Pancreas (tissue), 10 donors: ENCODE measurements around the gene PI4KA. TPM values are rescaled to one million over a fixed set of nuclear protein-coding genes. Genes with fewer than 3 reads are reported as not detected.

Source experiments
- ATAC-seq, 4 donors: fragments of 200-7000 bp; cut with Tn5 transposase; one replicate each; pipeline versions ENCODE4 v1.8.0 to v1.9.1; 2020; ENCODE audit warnings: mild to moderate bottlenecking in 4 of 4, moderate library complexity in 4 of 4
- DNase-seq, 6 donors: peaks; one replicate each; pipeline ENCODE4 v3.0.0-alpha.2; 2020
- FAIRE-seq: peaks from 2 replicates; lab custom pipeline; 2012; peaks lifted over from hg19 to GRCh38; lab: Jason Lieb, UNC
- H3K27ac ChIP-seq, 4 donors: fragments of 200-600 bp; sonication (generic); 1 replicate in 3 of 4; 2 replicates in 1 of 4; pipeline versions ENCODE4 v1.5.0 to v1.8.0; 2020
- H3K27me3 ChIP-seq, 4 donors: fragments of 200-600 bp; one replicate each; pipeline ENCODE4 v1.8.0; 2021
- H3K36me3 ChIP-seq, 3 donors: fragments of 200-600 bp; sonication (generic) in 1 of 3; one replicate each; pipeline versions ENCODE4 v1.5.0 to v1.8.0; 2020 to 2021
- H3K4me1 ChIP-seq, 3 donors: fragments of 200-600 bp; one replicate each; pipeline ENCODE4 v1.8.0; 2021
- H3K4me3 ChIP-seq, 4 donors: fragments of 200-600 bp; sonication (generic) in 2 of 4; one replicate each; pipeline versions ENCODE4 v1.5.0 to v1.8.0; 2020 to 2021
- H3K9me3 ChIP-seq, 4 donors: fragments of 200-600 bp; one replicate each; pipeline ENCODE4 v1.8.0; 2021
- CTCF ChIP-seq, 4 donors: fragments of 200-600 bp; sonication (generic) in 3 of 4; IDR thresholded peaks; one replicate each; pipeline versions ENCODE4 v1.5.0 to v1.8.0; 2021; ENCODE audit warnings: antibody characterized with exemption in 4 of 4
- WGBS, 2 donors: extraction: QIAGEN DNeasy Blood & Tissue Kit; methylation state at CpG; one replicate each; pipeline ENCODE4 v1.1.7; 2013; 5-methylcytosine and 5-hydroxymethylcytosine counted together
- intact Hi-C, 3 donors: fragments of 100-400 bp; cut with DNase I; formaldehyde crosslinking; loops; one replicate each; pipeline versions ENCODE4 v1.11.1 to v1.14.2; 2022
- polyA plus RNA-seq, 2 donors: library from polyadenylated mRNA; stranded (reverse); fragments of 200-250 nt; gene quantifications; one replicate each; pipeline ENCODE4 v1.2.3, GENCODE V29; 2013
- total RNA-seq, 6 donors: library from RNA; stranded (reverse); fragmentation: NEBNext Ultra II Directional in 4 of 6; extraction: Animal tissue kit (Norgen Biotek cat#: 25700) in 4 of 6; gene quantifications; one replicate each; pipeline versions ENCODE4 v1.2.1 to v1.2.4, GENCODE V29; 2021 to 2023
- donor health status: healthy with polysubstance abuse.
- donor health status: DM: no; HTN: no; CAD: no; lungs with moderate emphysema.
- donor health status: DM: no; HTN: no; CAD: no.
- donor health status: control.
- donor health status: control.
- donor health status: Bipolar disorder and iron deficiency.
- donor health status: DM: yes; HTN: yes; CAD: no.
- donor health status: DM: no; HTN: no; CAD: no.
- donor health status: DM: no; HTN: no; CAD: no.
- donor health status: DM: yes; HTN: yes; CAD: no.

PI4KA gene
- total and polyA plus RNA-seq, 8 donors = 23.6 to 46.6 (median 32.0) TPM

DNA sequence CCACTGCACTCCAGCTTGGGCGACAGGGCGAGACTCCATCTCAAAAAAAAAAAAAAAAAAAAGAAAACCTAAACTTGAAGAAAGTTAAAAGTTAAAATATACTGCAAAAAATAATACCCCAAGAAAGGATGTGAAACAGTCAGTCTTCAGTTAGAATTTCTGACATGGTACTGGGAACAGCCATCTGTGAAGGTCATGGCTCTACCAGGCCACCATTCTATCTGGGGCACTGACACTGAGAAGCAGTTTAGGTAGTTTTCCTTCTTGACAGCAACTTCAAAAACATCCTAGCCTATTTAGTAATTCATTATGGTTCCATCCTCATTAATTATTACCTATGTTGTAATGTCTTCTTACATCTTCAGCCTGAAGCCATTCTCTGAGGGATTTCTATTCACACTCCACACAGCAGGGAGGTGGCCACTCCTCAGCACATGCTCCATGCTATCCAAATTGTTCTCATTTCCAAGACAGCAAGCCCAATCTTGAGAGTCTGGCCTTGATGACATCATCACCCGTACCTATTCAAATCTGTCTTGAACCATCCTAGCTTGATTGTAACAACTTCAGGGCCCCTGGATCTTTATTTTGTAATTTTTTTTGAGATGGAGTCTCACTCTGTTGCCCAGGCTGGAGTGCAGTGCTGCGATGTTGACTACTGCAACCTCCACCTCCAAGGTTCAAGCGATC, 46.5 kb downstream of the PI4KA start:
- H3K36me3 ChIP-seq = peaks cover 0 to 23% (median 6%) of the 10 kb centered on the region in 3 donors
- FAIRE-seq = no peak

DNA sequence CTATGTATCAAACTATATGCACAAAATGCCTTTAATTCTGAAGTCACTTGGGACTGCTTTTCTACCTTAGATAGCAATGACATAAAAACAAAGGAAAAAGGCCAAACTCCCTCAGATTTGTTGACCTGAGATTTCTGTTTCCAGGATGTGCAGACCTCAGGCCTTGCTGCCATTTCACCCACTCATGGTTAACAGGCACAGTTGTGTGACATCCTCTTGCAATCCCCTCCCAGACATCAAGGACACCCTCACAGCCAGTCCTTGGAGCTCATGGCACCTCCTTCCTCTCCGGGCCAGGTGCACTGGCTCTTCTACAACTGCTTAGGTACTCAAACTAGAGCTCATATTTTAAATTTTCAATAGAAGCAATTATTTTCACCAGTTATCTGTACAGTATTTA, 47.4 kb downstream of the PI4KA start:
- Histone ChIP-seq H3K27ac (no peak overlapping the region), H3K4me1 (no peaks in the 10 kb centered on the region), H3K4me3 (no peak overlapping the region), H3K9me3 (no peaks in the 10 kb centered on the region), H3K27me3 (no peaks in the 10 kb centered on the region), H3K36me3 (peaks cover 0 to 28% (median 6%) of the 10 kb centered on the region in 3 donors)
- intact Hi-C loops = no loop called here
- DNase-seq = peak in 1 of 6 donors; percentile 13
- 75 to 89% methylated on average over 1 of the region's 1 CpG for WGBS, 2 donors
- no peak for FAIRE-seq
- ATAC-seq = no peak
- TF ChIP-seq CTCF (IDR thresholded peaks at IDR 0.05) = no peak

More for the DNA sequence above, 46.5 kb downstream of the PI4KA start:
- no peak for TF ChIP-seq CTCF (IDR thresholded peaks at IDR 0.05)
- Histone ChIP-seq H3K9me3 (no peaks in the 10 kb centered on the region), H3K27ac (no peak overlapping the region), H3K4me3 (no peak overlapping the region), H3K27me3 (no peaks in the 10 kb centered on the region), H3K4me1 (no peaks in the 10 kb centered on the region)
- WGBS, 2 donors = 99% methylated on average over 3 to 5 of the region's 5 CpGs
- intact Hi-C loops = no loop called here
- DNase-seq (no peak), ATAC-seq (no peak)

- H3K27ac ChIP-seq = no peak overlapping the region
- TF ChIP-seq CTCF (IDR thresholded peaks at IDR 0.05) = no peak
- H3K4me3 ChIP-seq = no peak overlapping the region
- H3K9me3 ChIP-seq = no peaks in the 10 kb centered on the region
- H3K27me3 ChIP-seq = no peaks in the 10 kb centered on the region
- intact Hi-C loops = no loop called here
- FAIRE-seq = no peak
- peak in 1 of 6 donors; percentile 9 for DNase-seq
- peaks cover 0 to 30% (median 6%) of the 10 kb centered on the region in 3 donors for H3K36me3 ChIP-seq
- no peaks in the 10 kb centered on the region for H3K4me1 ChIP-seq
- no peak for ATAC-seq
- WGBS, 2 donors = 90 to 91% methylated on average over 9 of the region's 9 CpGs
These were observed 48.0 kb downstream of the PI4KA start for GRCh38 chr22:20810645-20811044.

DNA sequence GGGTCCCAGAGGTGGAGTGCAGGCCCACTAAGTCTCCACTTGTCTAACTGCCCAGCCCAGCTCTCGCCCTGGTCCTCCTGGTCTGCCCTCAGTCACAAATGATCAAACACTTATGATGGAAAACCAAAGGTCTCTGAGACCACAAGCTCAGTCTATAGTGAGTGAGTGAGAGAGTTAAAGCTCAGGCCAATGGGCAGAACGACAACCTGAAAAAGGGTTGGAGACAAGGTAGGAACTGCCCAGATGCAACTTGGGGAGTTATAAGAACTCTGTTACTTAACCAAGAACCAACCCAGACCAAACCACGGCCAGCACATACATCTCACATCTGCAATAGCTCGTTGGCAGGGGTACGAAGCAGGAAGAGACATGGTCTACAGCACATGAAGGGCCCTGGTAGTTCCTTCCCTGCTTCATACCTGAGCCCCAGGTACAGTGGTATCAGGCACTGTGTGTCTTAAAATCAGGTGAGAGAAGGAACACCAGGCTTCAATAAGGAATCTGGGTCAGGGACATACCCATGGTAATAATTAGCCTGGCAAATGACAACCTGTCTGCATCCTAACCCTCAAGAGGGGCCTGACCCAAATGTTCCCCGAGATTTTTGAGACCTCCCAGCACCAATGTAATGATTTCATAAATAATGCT, 48.9 kb downstream of the PI4KA start:
- TF ChIP-seq CTCF (IDR thresholded peaks at IDR 0.05) = no peak
- WGBS, 2 donors = 91 to 97% methylated on average over 6 of the region's 6 CpGs
- no peaks in the 10 kb centered on the region for H3K4me1 ChIP-seq
- H3K27me3 ChIP-seq = no peaks in the 10 kb centered on the region
- intact Hi-C loops = no loop called here
- ATAC-seq (no peak), FAIRE-seq (no peak), DNase-seq (no peak)
- no peaks in the 10 kb centered on the region for H3K9me3 ChIP-seq
- no peak overlapping the region for H3K27ac ChIP-seq
- no peak overlapping the region for H3K4me3 ChIP-seq
- peaks cover 2 to 37% (median 7%) of the 10 kb centered on the region in 3 donors for H3K36me3 ChIP-seq

GRCh38 chr22:20808844-20809243, 49.8 kb downstream of the PI4KA start:
- TF ChIP-seq CTCF (IDR thresholded peaks at IDR 0.05) = no peak
- Histone ChIP-seq H3K4me3 (no peak overlapping the region), H3K9me3 (no peaks in the 10 kb centered on the region), H3K27ac (no peak overlapping the region), H3K27me3 (no peaks in the 10 kb centered on the region), H3K4me1 (no peaks in the 10 kb centered on the region), H3K36me3 (peaks cover 3 to 45% (median 15%) of the 10 kb centered on the region in 3 donors)
- no peak for FAIRE-seq
- intact Hi-C loops = no loop called here
- no peak for ATAC-seq
- no peak for DNase-seq
- 85 to 89% methylated on average over 4 of the region's 4 CpGs for WGBS, 2 donors
